Transverse colon (tissue), 4 donors: ENCODE results near the gene PSMD3.

Experiments
- CTCF ChIP-seq, 5 experiments: fragments of 200-600 bp in 3 of 5; fragments of 450-650 bp in 2 of 5; sonication (generic) in 3 of 5; IDR thresholded peaks; 1 replicate in 2 of 5; 2 replicates in 3 of 5; pipeline ENCODE4 v1.5.1; 2016 to 2017; ENCODE audit warnings: antibody characterized with exemption in 5 of 5, inconsistent platforms in 3 of 5, mild to moderate bottlenecking in 2 of 5, moderate library complexity in 1 of 5
- EP300 ChIP-seq: sonication (generic); formaldehyde crosslinking; IDR thresholded peaks from one replicate; pipeline ENCODE4 v1.6.1; 2017; ENCODE audit warnings: antibody characterized with exemption, low read depth
- POLR2A ChIP-seq: fragments of 450-650 bp; IDR thresholded peaks from one replicate; pipeline ENCODE4 v1.6.1; 2016; ENCODE audit warnings: antibody characterized with exemption, mild to moderate bottlenecking, moderate library complexity
- POLR2AphosphoS5 ChIP-seq, 3 donors: sonication (generic); formaldehyde crosslinking; IDR thresholded peaks; one replicate each; pipeline ENCODE4 v1.6.1; 2016; ENCODE audit warnings: antibody characterized with exemption in 3 of 3

- TF ChIP-seq CTCF (IDR thresholded peaks at IDR 0.05) (no peak), POLR2A (no peak), POLR2AphosphoS5 (IDR thresholded peaks at IDR 0.05) (no peak), EP300 (no peak)
Measured at GRCh38 chr17:40033339-40033738, 52.7 kb downstream of the PSMD3 start.
